Common myeloid progenitor, CD34-positive (primary cell): ENCODE data around the gene CALML3.

Experiments used
- CTCF ChIA-PET: fragments of 350-600 bp; sonication (Branson Sonifier 250); formaldehyde crosslinking; loops from one replicate; lab custom pipeline; 2021; ENCODE audit warnings: antibody characterized with exemption; lab: Charles Lee
- POLR2A ChIA-PET: fragments of 350-600 bp; sonication (Branson Sonifier 250); formaldehyde crosslinking; loops from one replicate; lab custom pipeline; 2021; ENCODE audit warnings: antibody characterized with exemption; lab: Charles Lee
- DNase-seq, 3 donors: peaks; one replicate each; pipeline versions ENCODE4 v3.0.0 to v3.0.0-alpha.2; 2013
- H3K27ac ChIP-seq, 2 experiments: 1 replicate in 1 of 2; 2 replicates in 1 of 2; pipeline ENCODE4 v1.7.0; 2013; ENCODE audit warnings: inconsistent platforms in 2 of 2, low read length in 2 of 2, mild to moderate bottlenecking in 2 of 2, low read depth in 1 of 2, moderate library complexity in 1 of 2; ENCODE audit not compliant: severe bottlenecking in 2 of 2, insufficient read depth in 1 of 2, poor library complexity in 1 of 2
- H3K27me3 ChIP-seq, 5 experiments: replicated peaks in 2 of 5; 1 replicate in 3 of 5; 2 replicates in 2 of 5; pipeline versions ENCODE4 v1.6.1 to v1.7.0; 2013; ENCODE audit warnings: low read length in 4 of 5, mild to moderate bottlenecking in 2 of 5, moderate library complexity in 2 of 5, inconsistent platforms in 1 of 5; ENCODE audit not compliant: insufficient read depth in 5 of 5, control insufficient read depth in 4 of 5
- H3K36me3 ChIP-seq, 4 experiments: 1 replicate in 2 of 4; 2 replicates in 2 of 4; pipeline versions ENCODE4 v1.6.1 to v1.7.0; 2013; ENCODE audit warnings: low read length in 3 of 4, control low read depth in 1 of 4, mild to moderate bottlenecking in 1 of 4; ENCODE audit not compliant: control insufficient read depth in 4 of 4, insufficient read depth in 4 of 4
- H3K4me1 ChIP-seq, 4 experiments: 1 replicate in 3 of 4; 2 replicates in 1 of 4; pipeline versions ENCODE4 v1.6.1 to v1.7.1; 2013; ENCODE audit warnings: low read length in 3 of 4, mild to moderate bottlenecking in 3 of 4, control low read depth in 1 of 4, inconsistent platforms in 1 of 4, moderate library complexity in 1 of 4; ENCODE audit not compliant: control insufficient read depth in 4 of 4, insufficient read depth in 4 of 4; ENCODE audit errors: control extremely low read depth in 1 of 4
- H3K4me3 ChIP-seq, 7 experiments: 1 replicate in 4 of 7; 2 replicates in 3 of 7; pipeline versions ENCODE4 v1.5.1 to v1.7.0; 2013; ENCODE audit warnings: mild to moderate bottlenecking in 7 of 7, low read length in 6 of 7, moderate library complexity in 6 of 7, inconsistent platforms in 2 of 7, low read depth in 2 of 7, control low read depth in 1 of 7; ENCODE audit not compliant: insufficient read depth in 4 of 7, control insufficient read depth in 1 of 7; ENCODE audit errors: extremely low read depth in 1 of 7
- H3K9me3 ChIP-seq, 5 experiments: 1 replicate in 4 of 5; 2 replicates in 1 of 5; pipeline versions ENCODE4 v1.6.1 to v1.7.1; 2013; ENCODE audit warnings: low read length in 4 of 5, mild to moderate bottlenecking in 2 of 5, inconsistent platforms in 1 of 5, low read depth in 1 of 5, moderate library complexity in 1 of 5; ENCODE audit not compliant: control insufficient read depth in 4 of 5, insufficient read depth in 2 of 5; ENCODE audit errors: control extremely low read depth in 1 of 5
- WGBS: methylation state at CpG from one replicate; pipeline ENCODE4 v1.1.5; 2013; ENCODE audit not compliant: insufficient coverage; 5-methylcytosine and 5-hydroxymethylcytosine counted together

Gene CALML3

DNA sequence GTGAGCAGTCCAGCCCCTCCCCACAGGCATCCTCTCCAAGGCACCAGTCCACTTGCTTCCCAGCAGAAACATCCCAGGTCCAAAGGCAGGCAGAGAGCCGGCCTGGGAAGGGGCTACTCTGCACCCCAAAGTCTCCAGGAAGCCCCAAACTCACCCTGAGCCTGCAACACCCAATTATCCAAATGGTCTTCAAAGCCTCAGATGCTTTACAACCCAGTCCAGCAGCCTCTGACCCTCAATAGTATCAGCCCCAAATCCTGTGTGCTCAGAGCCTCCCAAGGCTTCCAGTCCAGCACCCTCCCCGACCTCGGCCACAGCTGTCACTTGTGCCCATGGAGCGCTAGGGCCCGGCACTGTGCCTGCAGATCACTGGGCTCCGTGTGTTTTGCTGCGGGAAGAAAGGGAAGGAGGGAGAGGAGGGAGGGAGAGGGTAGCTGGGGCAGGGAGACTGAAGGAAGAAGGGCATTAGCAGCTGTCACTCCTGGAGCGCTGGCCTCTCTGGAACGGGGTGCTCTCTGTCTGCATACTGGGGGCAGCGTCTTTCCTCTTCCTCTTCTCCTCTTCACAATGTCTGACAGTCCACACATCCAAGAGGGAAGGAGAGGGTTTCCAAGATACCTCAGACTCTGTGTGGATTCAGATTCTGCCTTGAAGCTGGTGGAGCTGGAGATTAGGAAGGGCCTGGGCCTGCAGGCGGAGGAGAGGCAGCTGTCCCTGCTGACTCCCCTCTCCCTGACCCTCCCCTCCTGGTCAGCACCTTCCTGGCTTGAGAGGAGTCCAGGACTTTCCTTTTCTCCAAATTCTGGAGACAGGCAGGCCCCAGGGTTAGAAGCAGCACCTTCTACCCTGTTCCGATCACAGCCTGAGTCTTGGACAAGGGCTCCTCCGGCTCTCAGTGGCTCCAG is 38.6 kb upstream of the CALML3 start:
- H3K36me3 ChIP-seq, result no peaks in the 10 kb centered on the region
- no peaks in the 10 kb centered on the region for H3K9me3 ChIP-seq
- no peaks in the 10 kb centered on the region for H3K27me3 ChIP-seq
- CTCF ChIA-PET, result interaction anchor here (1.2 to 1.4 kb wide), 2 partner anchors 14 to 19 kb away, joined by 3 to 4 read pairs; no protein-coding TSS in a partner anchor
- H3K4me1 ChIP-seq, result no peaks in the 10 kb centered on the region
- no peak for DNase-seq
- peak overlapping the region in 1 of 2 experiments; percentile 72 for H3K27ac ChIP-seq
- POLR2A ChIA-PET, result no interaction called here
- WGBS, result 92% methylated on average over 10 of the region's 13 CpGs
- H3K4me3 ChIP-seq, result no peak overlapping the region

- no peak overlapping the region for H3K4me3 ChIP-seq
- no peaks in the 10 kb centered on the region for H3K27me3 ChIP-seq
- H3K9me3 ChIP-seq, result peaks cover 0 to under 1% (median 0%) of the 10 kb centered on the region in 5 experiments
- 88% methylated on average over 8 of the region's 9 CpGs for WGBS
- H3K36me3 ChIP-seq, result no peaks in the 10 kb centered on the region
- peak overlapping the region in 1 of 2 experiments; percentile 72 for H3K27ac ChIP-seq
- H3K4me1 ChIP-seq, result peaks cover 0 to 2% (median 0%) of the 10 kb centered on the region in 4 experiments
- CTCF ChIA-PET, result interaction anchor here (1.2 kb wide), 1 partner anchor 20 kb away, joined by 3 read pairs; no protein-coding TSS in a partner anchor
- POLR2A ChIA-PET, result no interaction called here
- DNase-seq, result no peak
Observed at GRCh38 chr10:5486853-5487235, 37.9 kb upstream of the CALML3 start.

DNA sequence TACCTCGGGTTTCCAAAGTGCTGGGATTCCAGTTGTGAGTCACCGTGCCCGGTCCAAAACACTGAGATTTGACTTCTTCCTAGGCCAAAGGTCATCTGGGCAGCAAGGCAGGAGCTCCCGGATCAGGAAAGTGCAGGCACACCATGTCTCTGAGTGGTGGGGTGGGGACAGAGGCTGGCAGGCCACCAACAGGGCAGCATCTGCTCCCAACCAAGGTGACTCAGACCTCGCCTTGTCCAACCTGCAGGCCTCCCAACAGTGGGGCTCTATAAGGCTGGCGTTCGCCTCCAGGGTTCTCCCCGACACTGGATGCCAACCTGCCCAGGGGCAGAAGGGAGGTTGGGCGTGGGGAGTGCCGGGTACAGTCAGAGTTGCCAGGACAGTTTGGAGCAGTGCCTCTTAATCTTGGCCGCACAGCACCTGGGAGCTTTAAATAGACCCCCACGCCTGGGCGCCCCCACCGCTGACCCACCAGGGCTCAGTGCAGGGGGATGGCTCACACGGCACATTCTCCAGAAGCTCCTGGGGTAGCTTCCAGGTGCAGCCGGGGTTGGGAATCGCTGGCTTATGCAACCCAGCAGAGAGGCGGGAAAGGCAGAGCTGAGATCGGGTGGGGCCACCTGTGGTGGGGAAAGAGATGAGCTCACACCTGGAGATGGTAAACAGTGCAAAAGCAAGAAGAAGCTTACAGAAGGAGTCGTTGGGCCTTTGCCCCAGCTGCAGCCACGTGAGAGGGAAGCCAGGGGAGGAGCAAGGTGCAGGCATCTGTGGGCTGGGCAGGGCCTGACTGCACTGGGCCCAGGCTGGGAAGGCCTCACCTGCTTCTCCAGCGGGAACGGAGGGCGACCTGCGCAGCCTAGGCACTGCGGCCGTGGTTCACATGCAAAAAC is 36.2 kb upstream of the CALML3 start:
- peaks cover 0 to 2% (median 0%) of the 10 kb centered on the region in 4 experiments for H3K4me1 ChIP-seq
- no peaks in the 10 kb centered on the region for H3K36me3 ChIP-seq
- H3K27me3 ChIP-seq, result no peaks in the 10 kb centered on the region
- H3K27ac ChIP-seq, result peak overlapping the region in 1 of 2 experiments; percentile 72
- no peak overlapping the region for H3K4me3 ChIP-seq
- no peak for DNase-seq
- ChIA-PET CTCF (interaction anchor here (1.4 kb wide), 1 partner anchor 134 kb away, joined by 6 read pairs; no protein-coding TSS in a partner anchor), POLR2A (no interaction called here)
- peaks cover 0 to 6% (median 4%) of the 10 kb centered on the region in 5 experiments for H3K9me3 ChIP-seq
- WGBS, result 98% methylated on average over 21 of the region's 27 CpGs

- ChIA-PET POLR2A (no interaction called here), CTCF (no interaction called here)
- peaks cover 0 to 6% (median 4%) of the 10 kb centered on the region in 5 experiments for H3K9me3 ChIP-seq
- H3K27ac ChIP-seq, result no peak overlapping the region
- H3K4me3 ChIP-seq, result no peak overlapping the region
- no peak for DNase-seq
- no peaks in the 10 kb centered on the region for H3K36me3 ChIP-seq
- H3K4me1 ChIP-seq, result peaks cover 0 to 2% (median 0%) of the 10 kb centered on the region in 4 experiments
- no peaks in the 10 kb centered on the region for H3K27me3 ChIP-seq
- 100% methylated on average over 2 of the region's 4 CpGs for WGBS
Observed at GRCh38 chr10:5490032-5490431, 34.7 kb upstream of the CALML3 start.

GRCh38 chr10:5490698-5491464 is 33.9 kb upstream of the CALML3 start:
- WGBS, result 92% methylated on average over 10 of the region's 10 CpGs
- H3K9me3 ChIP-seq, result peaks cover 0 to 6% (median 4%) of the 10 kb centered on the region in 5 experiments
- peak in 2 of 3 donors; percentile 10 to 17 for DNase-seq
- peaks cover 0 to 2% (median 0%) of the 10 kb centered on the region in 4 experiments for H3K4me1 ChIP-seq
- H3K4me3 ChIP-seq, result no peak overlapping the region
- H3K36me3 ChIP-seq, result no peaks in the 10 kb centered on the region
- H3K27me3 ChIP-seq, result no peaks in the 10 kb centered on the region
- H3K27ac ChIP-seq, result no peak overlapping the region
- ChIA-PET POLR2A (no interaction called here), CTCF (no interaction called here)

DNA sequence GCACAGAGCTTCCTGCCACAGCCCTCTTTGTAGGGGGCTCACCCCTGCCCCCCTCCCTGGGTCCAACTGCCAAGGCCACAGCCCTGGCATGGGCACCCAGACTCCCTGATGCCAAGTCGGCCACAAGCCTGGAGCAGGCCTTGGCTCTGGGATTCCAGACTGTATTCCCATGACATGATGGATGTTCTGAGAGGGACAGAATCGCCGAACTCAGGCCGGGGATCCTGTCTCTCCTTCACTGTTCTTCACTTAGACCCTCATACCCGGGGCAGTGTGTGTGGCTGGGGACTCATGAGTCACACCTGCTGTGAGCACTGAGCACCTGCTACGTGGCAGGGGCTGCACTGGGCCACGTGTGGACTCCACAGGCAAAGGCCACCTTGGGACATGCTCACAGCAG is 33.3 kb upstream of the CALML3 start:
- ChIA-PET CTCF (no interaction called here), POLR2A (no interaction called here)
- Histone ChIP-seq H3K4me3 (no peak overlapping the region), H3K27me3 (no peaks in the 10 kb centered on the region), H3K9me3 (peaks cover 0 to 6% (median 4%) of the 10 kb centered on the region in 5 experiments), H3K4me1 (peaks cover 0 to 2% (median 0%) of the 10 kb centered on the region in 4 experiments), H3K36me3 (no peaks in the 10 kb centered on the region), H3K27ac (no peak overlapping the region)
- WGBS, result 98% methylated on average over 7 of the region's 7 CpGs
- no peak for DNase-seq
